Stimulated activated CD4-positive, alpha-beta T cell treated with anti-CD3 and anti-CD28 coated beads, TNF-alpha, amount 100 ng/mL, for 1 hour (primary cell): ENCODE results near the gene PPAT.
A peak's percentile ranks its signal among the peaks of the same experiment; 100 is the strongest.

Experiments
- DNase-seq, 3 donors: peaks; one replicate each; pipeline ENCODE4 v3.0.0-alpha.2; 2020; ENCODE audit warnings: low read depth in 3 of 3, low spot score in 1 of 3

PPAT gene

GRCh38 chr4:56434599-56435139, 746 bp downstream of the PPAT start:
- peak in 1 of 3 donors; percentile 16 for DNase-seq

DNA sequence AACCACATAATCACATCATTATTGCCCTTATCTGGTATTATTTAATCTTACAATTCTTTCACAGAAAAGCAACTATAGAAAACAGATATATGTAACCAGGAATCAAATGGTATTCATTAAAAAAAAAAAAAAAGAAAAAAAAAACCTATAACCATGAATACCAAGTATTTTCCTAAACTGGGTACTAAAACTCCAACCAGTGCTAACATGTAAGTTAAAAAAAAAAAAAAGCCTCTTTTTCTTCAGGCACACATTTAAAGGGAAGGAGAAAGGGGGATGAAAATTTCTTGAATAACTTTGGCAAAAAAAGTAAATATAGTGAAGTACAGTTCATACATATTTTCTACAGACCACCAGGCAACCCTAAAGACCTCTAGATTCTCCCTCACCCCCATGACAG, 2.1 kb downstream of the PPAT start:
- DNase-seq, result no peak

GRCh38 chr4:56430203-56430602, 5.2 kb downstream of the PPAT start:
- DNase-seq, result no peak

DNA sequence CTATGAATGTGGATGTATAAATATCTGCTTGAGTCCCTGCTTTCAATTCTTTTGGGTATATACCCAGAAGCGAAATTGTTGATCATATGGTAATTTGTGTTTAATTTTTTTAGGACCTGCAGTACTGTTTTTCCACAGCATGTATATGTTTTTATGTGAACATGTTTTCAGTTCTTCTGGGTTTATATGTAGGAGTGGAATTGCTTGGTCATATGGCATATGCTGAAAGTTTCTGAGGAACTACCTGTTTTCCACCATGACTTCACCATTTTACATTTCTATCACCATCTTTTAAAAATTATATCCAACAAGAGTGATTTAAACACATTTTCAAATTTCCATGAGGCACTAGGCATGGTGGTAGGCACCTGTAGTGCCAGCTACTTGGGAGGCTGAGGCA, 8.2 kb downstream of the PPAT start:
- no peak for DNase-seq

- DNase-seq, result no peak
These were observed 9.1 kb downstream of the PPAT start for GRCh38 chr4:56426273-56426672.

- no peak for DNase-seq
These were observed 9.9 kb downstream of the PPAT start for GRCh38 chr4:56425518-56425917.

GRCh38 chr4:56424697-56425514, 10.5 kb downstream of the PPAT start:
- no peak for DNase-seq

GRCh38 chr4:56424176-56424575, 11.2 kb downstream of the PPAT start:
- no peak for DNase-seq

DNA sequence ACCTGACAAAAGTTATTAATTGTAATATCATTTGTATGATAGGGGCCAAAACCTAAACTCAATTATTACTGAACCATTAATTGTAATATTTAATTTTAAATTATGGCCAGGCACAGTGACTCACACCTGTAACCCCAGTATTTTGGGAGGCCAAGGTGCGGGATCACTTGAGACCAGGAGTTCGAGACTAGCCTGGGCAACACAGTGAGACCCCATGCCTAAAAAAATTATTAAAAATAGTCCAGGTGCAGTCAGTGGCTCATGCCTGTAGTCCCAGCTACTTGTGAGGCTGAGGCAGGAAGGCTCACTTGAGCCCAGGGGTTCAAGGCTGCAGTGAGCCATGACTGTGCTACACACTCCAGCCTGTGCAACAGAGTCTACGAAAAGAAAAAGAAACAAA, 18.0 kb downstream of the PPAT start:
- no peak for DNase-seq

- no peak for DNase-seq
These were observed 19.1 kb downstream of the PPAT start for GRCh38 chr4:56416349-56416748.

DNA sequence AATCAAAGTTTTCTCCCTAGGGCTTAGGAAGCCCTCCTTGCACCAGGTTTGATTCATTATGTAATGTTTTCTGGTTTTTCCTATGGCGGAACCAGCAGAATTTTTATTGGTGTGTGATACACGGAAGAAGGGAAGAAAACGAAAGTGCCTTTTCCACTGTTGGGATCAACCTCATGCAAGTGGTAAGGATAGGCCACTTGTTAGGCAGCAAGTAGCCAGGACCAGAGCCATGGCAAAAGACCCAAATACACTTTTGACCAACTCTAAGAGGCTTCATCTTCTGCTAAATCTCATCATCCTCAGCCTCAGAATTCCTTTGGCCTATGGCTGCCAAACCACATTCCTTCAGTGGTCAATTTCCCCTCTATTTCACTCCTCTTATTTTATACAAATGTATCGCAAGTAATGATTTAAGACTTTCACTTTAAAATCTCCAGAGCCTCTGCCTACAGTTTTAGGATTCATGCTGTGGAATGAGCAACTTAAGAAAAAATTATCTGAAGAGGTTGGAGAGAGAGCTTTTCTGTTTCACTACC, 21.2 kb downstream of the PPAT start:
- DNase-seq, result no peak

- DNase-seq, result no peak
These were observed 25.0 kb downstream of the PPAT start for GRCh38 chr4:56410247-56411062.

DNA sequence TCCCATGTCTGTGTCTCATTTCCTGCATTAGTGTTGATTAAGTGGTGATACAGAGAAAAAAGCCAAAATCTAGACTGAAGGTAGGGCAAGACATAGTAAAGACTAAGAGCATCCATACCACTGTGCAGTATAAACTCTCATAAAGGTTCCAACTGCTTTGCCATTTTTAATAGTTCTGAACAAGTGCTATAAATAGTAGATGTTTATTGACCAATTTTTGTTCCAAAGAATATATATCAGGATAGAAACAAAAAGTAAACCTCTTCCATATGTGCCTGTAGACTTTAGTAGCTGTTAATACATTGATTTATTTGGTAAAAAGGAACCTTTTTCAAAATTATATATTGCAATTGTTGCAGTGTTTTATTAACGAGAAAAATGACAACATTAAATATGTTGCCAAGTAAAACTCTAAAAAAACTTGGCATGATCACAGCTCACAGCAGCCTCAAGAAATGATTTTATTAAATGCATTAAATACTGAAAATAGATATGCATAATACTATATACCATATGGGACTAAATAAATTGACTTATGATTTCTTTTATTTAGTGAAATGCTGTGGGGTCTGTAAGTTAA, 25.8 kb downstream of the PPAT start:
- no peak for DNase-seq

DNA sequence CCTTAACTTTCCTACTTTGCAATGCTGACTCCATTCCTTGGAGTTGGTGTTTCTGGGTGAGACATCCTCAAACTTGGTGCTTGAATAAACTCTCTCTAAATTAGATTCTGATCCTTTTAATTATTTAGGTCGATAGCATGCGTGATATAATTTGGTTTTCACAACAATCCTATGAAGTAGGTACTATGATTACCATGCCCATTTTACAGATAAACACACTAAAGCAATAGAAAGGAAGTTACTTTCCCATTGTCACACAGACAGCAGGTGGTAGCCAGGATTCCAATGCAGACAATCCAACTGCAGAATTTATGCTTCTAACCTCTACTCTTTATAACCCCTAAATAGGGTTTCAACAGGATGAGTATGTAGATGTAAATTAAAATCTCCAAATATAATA, 26.4 kb downstream of the PPAT start:
- DNase-seq, result no peak

DNA sequence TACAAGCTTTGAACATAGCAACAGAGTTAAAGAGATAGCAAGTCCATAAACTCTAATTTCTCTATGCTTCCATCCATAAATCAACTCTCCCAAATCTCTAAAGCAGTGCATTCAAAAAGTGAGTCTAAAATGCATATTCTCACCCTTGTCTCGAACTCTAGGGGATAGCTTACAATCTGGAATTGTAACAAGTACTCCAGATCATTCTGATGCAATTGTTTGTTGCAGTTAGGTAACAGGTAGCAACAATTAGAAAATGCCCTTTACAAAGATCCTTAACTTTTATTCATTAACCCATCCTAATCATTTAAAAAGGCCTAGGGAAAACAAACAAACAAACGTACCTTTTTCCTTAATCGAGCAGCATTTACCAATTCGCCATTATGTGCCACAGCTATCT, 29.3 kb downstream of the PPAT start:
- no peak for DNase-seq

DNA sequence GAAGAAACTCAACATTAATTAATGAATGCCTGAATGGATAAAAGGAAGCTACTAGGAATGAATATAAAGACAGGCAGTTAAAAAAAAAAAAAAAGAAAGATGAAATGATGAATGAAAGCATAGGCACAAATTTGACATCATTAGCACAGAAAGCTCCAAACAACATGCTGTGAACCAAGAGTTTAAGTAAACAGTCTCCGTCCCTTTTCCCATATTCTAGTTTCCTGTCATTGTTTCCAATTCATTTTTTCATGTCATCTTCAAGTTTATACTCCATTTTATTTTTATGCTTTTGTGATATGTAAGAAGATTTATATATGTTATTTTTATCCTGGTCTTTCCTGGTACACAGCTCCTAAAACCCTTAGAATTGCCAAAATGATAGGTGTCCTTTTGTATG, 30.4 kb downstream of the PPAT start:
- DNase-seq, result no peak

GRCh38 chr4:56400560-56400959, 34.9 kb downstream of the PPAT start:
- DNase-seq, result no peak

DNA sequence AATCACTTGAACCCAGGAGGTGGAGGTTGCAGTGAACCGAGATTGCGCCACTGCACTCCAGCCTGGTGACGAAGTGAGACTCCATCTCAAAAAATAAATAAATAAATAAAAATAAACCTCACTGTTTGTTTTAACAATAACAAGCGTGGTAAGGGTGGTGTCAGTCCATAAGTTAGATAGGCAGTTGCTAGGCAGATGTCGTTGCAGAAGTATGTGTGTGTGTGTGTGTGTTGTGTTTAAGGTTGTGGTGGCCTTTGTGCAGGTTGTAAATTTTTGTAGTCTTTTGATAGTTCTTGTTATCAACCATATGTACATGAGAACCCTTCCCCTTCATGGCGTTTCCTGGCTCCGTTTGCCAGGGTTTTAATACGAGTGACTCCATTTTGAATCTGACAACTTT, 44.1 kb downstream of the PPAT start:
- no peak for DNase-seq

GRCh38 chr4:56389558-56389957, 45.9 kb downstream of the PPAT start:
- no peak for DNase-seq

- no peak for DNase-seq
These were observed 47.1 kb downstream of the PPAT start for GRCh38 chr4:56388306-56388705.
